Activated CD4-positive, alpha-beta T cell treated with anti-CD3 and anti-CD28 coated beads for 36 hours (primary cell): ENCODE results near the gene KCNRG. TPM values are rescaled to one million over a fixed set of nuclear protein-coding genes. Genes with fewer than 3 reads are reported as not detected.

Experiments used
- ATAC-seq: fragments of 200-7000 bp; cut with Tn5 transposase; one replicate; pipeline ENCODE4 v1.10.0; 2021; ENCODE audit warnings: mild to moderate bottlenecking, moderate library complexity
- CTCF ChIA-PET: fragments of 350-600 bp; sonication (Branson Sonifier 250); formaldehyde crosslinking; loops from one replicate; lab custom pipeline; 2021; ENCODE audit warnings: antibody characterized with exemption; lab: Charles Lee
- POLR2A ChIA-PET: fragments of 350-600 bp; sonication (Branson Sonifier 250); formaldehyde crosslinking; loops from one replicate; lab custom pipeline; 2021; ENCODE audit warnings: antibody characterized with exemption, inconsistent platforms; lab: Charles Lee
- DNase-seq: peaks from one replicate; pipeline ENCODE4 v3.0.0-alpha.2; 2020
- H3K27ac Mint-ChIP-seq: one replicate; pipeline ENCODE4 v1.8.0; 2021; ENCODE audit warnings: mixed read lengths
- H3K27me3 Mint-ChIP-seq: one replicate; pipeline ENCODE4 v1.8.0; 2021; ENCODE audit warnings: mixed read lengths
- H3K36me3 Mint-ChIP-seq: one replicate; pipeline ENCODE4 v1.8.0; 2021; ENCODE audit warnings: low read depth, mixed read lengths
- H3K4me1 Mint-ChIP-seq: one replicate; pipeline ENCODE4 v1.8.0; 2021; ENCODE audit warnings: mixed read lengths
- H3K4me3 Mint-ChIP-seq: one replicate; pipeline ENCODE4 v1.8.0; 2021; ENCODE audit warnings: mild to moderate bottlenecking, moderate library complexity, mixed read lengths
- H3K9me3 Mint-ChIP-seq: one replicate; pipeline ENCODE4 v1.8.0; 2021; ENCODE audit warnings: low read depth, mixed read lengths
- intact Hi-C, 2 experiments: fragments of 100-400 bp; cut with DNase I in 1 of 2; cut with micrococcal nuclease in 1 of 2; formaldehyde crosslinking; loops; one replicate each; pipeline versions ENCODE4 v1.14.2 to v1.15.1; 2022 to 2024; cut with DNase I, micrococcal nuclease
- total RNA-seq, 2 experiments: library from RNA; stranded (reverse); gene quantifications; one replicate each; pipeline ENCODE4 v1.2.3, GENCODE V29; 2021

KCNRG gene
- total RNA-seq, 2 experiments from 2014 or later: 0.11 to 0.12 TPM

GRCh38 chr13:50012396-50013169, 2.7 kb upstream of the KCNRG start:
- CTCF ChIA-PET: interaction anchor here (1.1 to 1.5 kb wide), 2 partner anchors 9 to 11 kb away, joined by 3 read pairs; no protein-coding TSS in a partner anchor
- ATAC-seq (no peak), DNase-seq (no peak)
- Mint-ChIP-seq H3K9me3 (no peaks in the 10 kb centered on the region), H3K4me1 (peaks cover 32% of the 10 kb centered on the region), H3K4me3 (no peak overlapping the region), H3K27me3 (no peaks in the 10 kb centered on the region), H3K36me3 (peaks cover 66% of the 10 kb centered on the region), H3K27ac (no peak overlapping the region)
- POLR2A ChIA-PET: no interaction called here
- intact Hi-C loops: no loop called here

- DNase-seq (no peak), ATAC-seq (no peak)
- ChIA-PET POLR2A (interaction anchor here (0.7 kb wide), 1 partner anchor 20 kb away, joined by 4 read pairs; no protein-coding TSS in a partner anchor), CTCF (interaction anchor here (1.1 to 2.2 kb wide), 3 partner anchors 11 to 372 kb away, joined by 4 to 13 read pairs (median 5); partner anchors contain the start of gene TRIM13)
- Mint-ChIP-seq H3K27ac (no peak overlapping the region), H3K4me3 (no peak overlapping the region), H3K36me3 (peaks cover 71% of the 10 kb centered on the region), H3K27me3 (no peaks in the 10 kb centered on the region), H3K4me1 (peaks cover 39% of the 10 kb centered on the region), H3K9me3 (no peaks in the 10 kb centered on the region)
- intact Hi-C loops: no loop called here
Measured at GRCh38 chr13:50014386-50014785, 858 bp upstream of the KCNRG start.

- no peak overlapping the region for H3K4me3 Mint-ChIP-seq
- DNase-seq (no peak), ATAC-seq (no peak)
- POLR2A ChIA-PET: no interaction called here
- no peaks in the 10 kb centered on the region for H3K9me3 Mint-ChIP-seq
- H3K4me1 Mint-ChIP-seq: peaks cover 36% of the 10 kb centered on the region
- H3K27ac Mint-ChIP-seq: no peak overlapping the region
- intact Hi-C loops: no loop called here
- CTCF ChIA-PET: interaction anchor here (0.9 to 2.1 kb wide), 2 partner anchors 9 to 12 kb away, joined by 5 read pairs; no protein-coding TSS in a partner anchor
- no peaks in the 10 kb centered on the region for H3K27me3 Mint-ChIP-seq
- H3K36me3 Mint-ChIP-seq: peaks cover 68% of the 10 kb centered on the region
Measured at GRCh38 chr13:50015750-50016149, 506 bp downstream of the KCNRG start.

- DNase-seq (no peak), ATAC-seq (no peak)
- Mint-ChIP-seq H3K9me3 (no peaks in the 10 kb centered on the region), H3K27ac (no peak overlapping the region), H3K4me3 (no peak overlapping the region), H3K27me3 (no peaks in the 10 kb centered on the region), H3K36me3 (peaks cover 62% of the 10 kb centered on the region), H3K4me1 (peaks cover 33% of the 10 kb centered on the region)
- CTCF ChIA-PET: interaction anchor here (0.6 to 0.9 kb wide), 3 partner anchors 9 to 429 kb away, joined by 3 to 5 read pairs (median 4); no protein-coding TSS in a partner anchor
- POLR2A ChIA-PET: no interaction called here
- intact Hi-C loops: no loop called here
Measured at GRCh38 chr13:50016444-50016843, 1.2 kb downstream of the KCNRG start.

- no peak overlapping the region for H3K27ac Mint-ChIP-seq
- ChIA-PET CTCF (interaction anchor here (1.4 kb wide), 1 partner anchor 894 kb away, joined by 5 read pairs; no protein-coding TSS in a partner anchor), POLR2A (no interaction called here)
- H3K27me3 Mint-ChIP-seq: no peaks in the 10 kb centered on the region
- intact Hi-C loops: no loop called here
- peaks cover 48% of the 10 kb centered on the region for H3K36me3 Mint-ChIP-seq
- H3K4me3 Mint-ChIP-seq: no peak overlapping the region
- H3K9me3 Mint-ChIP-seq: no peaks in the 10 kb centered on the region
- no peak for DNase-seq
- peaks cover 33% of the 10 kb centered on the region for H3K4me1 Mint-ChIP-seq
- no peak for ATAC-seq
Measured at GRCh38 chr13:50017819-50018218, 2.6 kb downstream of the KCNRG start.

GRCh38 chr13:50025436-50025835, 10.2 kb downstream of the KCNRG start:
- H3K27ac Mint-ChIP-seq: no peak overlapping the region
- H3K9me3 Mint-ChIP-seq: no peaks in the 10 kb centered on the region
- ChIA-PET CTCF (interaction anchor here (0.6 to 0.7 kb wide), 2 partner anchors 9 to 651 kb away, joined by 3 to 5 read pairs; no protein-coding TSS in a partner anchor), POLR2A (no interaction called here)
- DNase-seq (no peak), ATAC-seq (no peak)
- peaks cover 3% of the 10 kb centered on the region for H3K4me1 Mint-ChIP-seq
- intact Hi-C loops: no loop called here
- peaks cover 27% of the 10 kb centered on the region for H3K36me3 Mint-ChIP-seq
- no peaks in the 10 kb centered on the region for H3K27me3 Mint-ChIP-seq
- H3K4me3 Mint-ChIP-seq: no peak overlapping the region

- CTCF ChIA-PET: no interaction called here
- ATAC-seq: peak; percentile 23
- Mint-ChIP-seq H3K4me3 (no peak overlapping the region), H3K9me3 (no peaks in the 10 kb centered on the region), H3K36me3 (peaks cover 24% of the 10 kb centered on the region), H3K4me1 (peaks cover 3% of the 10 kb centered on the region), H3K27ac (no peak overlapping the region), H3K27me3 (no peaks in the 10 kb centered on the region)
- POLR2A ChIA-PET: interaction anchor here (0.6 kb wide), 1 partner anchor 9 kb away, joined by 3 read pairs; no protein-coding TSS in a partner anchor
- DNase-seq: no peak
- intact Hi-C loops: no loop called here
Measured at GRCh38 chr13:50026788-50027473, 11.7 kb downstream of the KCNRG start.

GRCh38 chr13:50030315-50030714, 15.1 kb downstream of the KCNRG start:
- ChIA-PET POLR2A (no interaction called here), CTCF (no interaction called here)
- Mint-ChIP-seq H3K9me3 (no peaks in the 10 kb centered on the region), H3K27ac (no peak overlapping the region), H3K36me3 (peaks cover 11% of the 10 kb centered on the region), H3K27me3 (no peaks in the 10 kb centered on the region), H3K4me3 (no peak overlapping the region), H3K4me1 (peaks cover 3% of the 10 kb centered on the region)
- intact Hi-C loops: no loop called here
- ATAC-seq: no peak
- no peak for DNase-seq

- POLR2A ChIA-PET: no interaction called here
- Mint-ChIP-seq H3K4me3 (no peak overlapping the region), H3K27ac (no peak overlapping the region), H3K4me1 (peaks cover 3% of the 10 kb centered on the region), H3K9me3 (no peaks in the 10 kb centered on the region), H3K27me3 (no peaks in the 10 kb centered on the region), H3K36me3 (no peaks in the 10 kb centered on the region)
- ATAC-seq: no peak
- intact Hi-C loops: no loop called here
- CTCF ChIA-PET: interaction anchor here (0.7 to 1.1 kb wide), 3 partner anchors 9 to 868 kb away, joined by 3 read pairs; no protein-coding TSS in a partner anchor
- DNase-seq: no peak
Measured at GRCh38 chr13:50033725-50034124, 18.5 kb downstream of the KCNRG start.

GRCh38 chr13:50037788-50038187, 22.5 kb downstream of the KCNRG start:
- no peak overlapping the region for H3K27ac Mint-ChIP-seq
- H3K36me3 Mint-ChIP-seq: peaks cover 8% of the 10 kb centered on the region
- no peaks in the 10 kb centered on the region for H3K4me1 Mint-ChIP-seq
- ATAC-seq: no peak
- no peaks in the 10 kb centered on the region for H3K27me3 Mint-ChIP-seq
- H3K9me3 Mint-ChIP-seq: no peaks in the 10 kb centered on the region
- DNase-seq: no peak
- CTCF ChIA-PET: no interaction called here
- POLR2A ChIA-PET: no interaction called here
- no peak overlapping the region for H3K4me3 Mint-ChIP-seq
- intact Hi-C loops: no loop called here

- Mint-ChIP-seq H3K4me3 (no peak overlapping the region), H3K27ac (no peak overlapping the region), H3K36me3 (peaks cover 12% of the 10 kb centered on the region), H3K27me3 (no peaks in the 10 kb centered on the region), H3K4me1 (no peaks in the 10 kb centered on the region), H3K9me3 (no peaks in the 10 kb centered on the region)
- ChIA-PET CTCF (no interaction called here), POLR2A (interaction anchor here (0.6 kb wide), 1 partner anchor 349 kb away, joined by 3 read pairs; no protein-coding TSS in a partner anchor)
- ATAC-seq (no peak), DNase-seq (no peak)
- intact Hi-C loops: no loop called here
Measured at GRCh38 chr13:50038266-50038665, 23.0 kb downstream of the KCNRG start.
